ENCODE results near the gene G6PC3.
A peak's percentile ranks its signal among the peaks of the same experiment; 100 is the strongest.
"Not testable (repeated sequence)": the region's sequence is repeated elsewhere in the genome, so short reads cannot be mapped to it uniquely, and the experiment has no call there.

The G6PC3 gene

DNA sequence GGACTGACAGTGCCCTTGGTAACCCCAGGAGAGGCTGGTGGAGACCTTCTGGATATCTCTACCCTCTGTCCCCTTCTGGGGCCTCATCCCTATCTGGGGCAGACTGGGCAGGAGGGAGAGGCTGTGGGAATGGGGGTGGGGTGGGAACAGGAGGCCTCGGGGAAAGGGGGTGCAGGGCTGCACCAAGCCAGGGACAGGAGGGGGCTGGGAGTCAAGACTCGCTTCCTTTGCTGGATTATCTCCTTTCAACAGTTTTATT is 24.8 kb downstream of the G6PC3 start:
- DNase-seq (ENCODE audit: low read depth, low spot score) = no peak
- no peak overlapping the region for H3K4me3 ChIP-seq (ENCODE audit: low read depth, low read length)
- in situ Hi-C loops (cut with HindIII; ENCODE audit: low sequenced_read_pairs) = no loop called here
- TF ChIP-seq, protein P1, sequence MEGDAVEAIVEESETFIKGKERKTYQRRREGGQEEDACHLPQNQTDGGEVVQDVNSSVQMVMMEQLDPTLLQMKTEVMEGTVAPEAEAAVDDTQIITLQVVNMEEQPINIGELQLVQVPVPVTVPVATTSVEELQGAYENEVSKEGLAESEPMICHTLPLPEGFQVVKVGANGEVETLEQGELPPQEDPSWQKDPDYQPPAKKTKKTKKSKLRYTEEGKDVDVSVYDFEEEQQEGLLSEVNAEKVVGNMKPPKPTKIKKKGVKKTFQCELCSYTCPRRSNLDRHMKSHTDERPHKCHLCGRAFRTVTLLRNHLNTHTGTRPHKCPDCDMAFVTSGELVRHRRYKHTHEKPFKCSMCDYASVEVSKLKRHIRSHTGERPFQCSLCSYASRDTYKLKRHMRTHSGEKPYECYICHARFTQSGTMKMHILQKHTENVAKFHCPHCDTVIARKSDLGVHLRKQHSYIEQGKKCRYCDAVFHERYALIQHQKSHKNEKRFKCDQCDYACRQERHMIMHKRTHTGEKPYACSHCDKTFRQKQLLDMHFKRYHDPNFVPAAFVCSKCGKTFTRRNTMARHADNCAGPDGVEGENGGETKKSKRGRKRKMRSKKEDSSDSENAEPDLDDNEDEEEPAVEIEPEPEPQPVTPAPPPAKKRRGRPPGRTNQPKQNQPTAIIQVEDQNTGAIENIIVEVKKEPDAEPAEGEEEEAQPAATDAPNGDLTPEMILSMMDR (IDR thresholded peaks at IDR 0.05; ENCODE audit: low read depth, low read length) = no peak

DNA sequence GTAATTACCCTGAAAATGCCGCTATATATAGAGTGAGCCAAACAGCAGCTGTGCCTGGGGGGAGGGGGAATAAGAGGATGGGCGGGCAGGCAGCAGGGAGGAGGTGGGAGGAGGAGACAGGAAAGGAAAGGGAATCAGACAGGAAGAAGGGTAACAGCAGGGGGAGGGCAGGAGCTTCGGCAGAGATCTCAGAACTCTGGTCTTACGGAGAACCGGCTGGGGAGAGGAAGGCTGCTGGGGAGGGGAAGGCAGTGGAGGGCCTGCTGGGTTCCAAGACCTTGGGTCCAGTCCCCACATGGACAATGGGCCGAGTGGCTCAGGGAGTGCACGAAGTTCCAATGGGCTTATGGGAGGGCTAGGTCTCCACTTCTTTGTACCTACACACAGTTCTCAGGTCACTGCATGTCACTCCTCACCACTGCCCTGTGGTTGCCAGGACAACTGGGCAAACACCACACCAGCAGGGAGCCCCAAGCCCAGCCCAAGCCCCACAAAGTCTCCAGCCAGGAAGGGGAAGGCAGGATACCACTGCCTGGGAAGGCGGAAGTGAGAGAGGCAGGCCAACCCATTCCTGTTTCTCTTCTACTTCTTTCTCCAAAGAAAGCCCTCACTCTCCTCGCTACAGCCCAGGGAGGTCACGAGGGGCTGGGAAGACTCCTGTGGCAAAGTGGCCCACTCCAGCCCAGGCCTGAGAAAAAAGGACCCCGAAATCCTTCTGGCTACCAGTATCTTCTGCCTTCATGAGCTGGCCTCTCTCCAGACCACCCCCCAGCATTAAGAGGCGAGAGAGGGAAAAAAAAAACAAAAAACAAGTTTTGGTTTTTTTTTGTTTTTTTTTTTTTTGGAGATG is 25.3 kb downstream of the G6PC3 start:
- peak; percentile 95 for DNase-seq (ENCODE audit: low read depth, low spot score)
- TF ChIP-seq, protein P1 (IDR thresholded peaks at IDR 0.05; ENCODE audit: low read depth, low read length) = peak; percentile 24
- H3K4me3 ChIP-seq (ENCODE audit: low read depth, low read length) = peak overlapping the region; percentile 31
- in situ Hi-C loops (cut with HindIII; ENCODE audit: low sequenced_read_pairs) = no loop called here

DNA sequence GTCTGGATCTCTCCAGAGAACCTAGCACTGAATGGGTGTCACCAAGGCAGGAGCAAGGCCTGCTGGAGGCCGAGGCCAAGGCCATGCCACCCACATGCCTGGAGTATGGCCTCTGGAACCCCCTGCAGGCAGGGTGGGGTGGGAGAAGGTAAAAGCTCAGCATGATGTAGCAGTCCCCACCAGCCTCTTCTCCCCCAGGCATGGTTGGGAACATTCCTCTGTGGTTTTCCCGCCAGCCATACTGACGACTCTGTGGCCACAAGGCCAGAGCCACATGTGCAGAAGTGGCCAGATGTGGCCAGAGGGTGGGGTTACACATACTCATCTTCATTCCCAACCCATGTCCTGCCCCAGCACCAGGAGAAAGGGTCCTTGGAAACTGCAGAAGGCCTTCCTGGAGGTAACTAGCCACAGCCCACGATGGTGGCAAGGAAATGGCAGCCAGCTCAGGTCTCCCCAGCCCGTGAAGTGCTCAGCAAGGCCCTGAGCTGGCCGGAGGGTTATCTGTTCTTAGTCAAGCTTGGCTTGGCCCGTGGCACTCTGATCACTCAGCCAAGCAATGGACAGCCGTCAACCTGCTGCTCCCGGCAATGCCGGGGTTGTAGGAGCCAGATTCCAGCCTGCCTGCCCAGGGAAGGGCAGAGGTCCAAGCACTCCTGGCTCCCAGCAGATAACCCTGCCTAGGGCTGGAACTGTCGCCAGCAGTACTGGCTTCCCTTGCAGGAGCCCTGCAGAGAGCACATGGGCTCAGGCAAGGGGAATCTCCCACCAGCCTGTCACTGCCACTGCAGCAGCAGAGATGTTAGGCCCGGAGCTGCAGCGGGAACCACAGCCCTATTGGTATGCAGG is 26.8 kb downstream of the G6PC3 start:
- in situ Hi-C loops (cut with HindIII; ENCODE audit: low sequenced_read_pairs) = no loop called here
- TF ChIP-seq, protein P1 (IDR thresholded peaks at IDR 0.05; ENCODE audit: low read depth, low read length) = no peak
- no peak overlapping the region for H3K4me3 ChIP-seq (ENCODE audit: low read depth, low read length)
- DNase-seq (ENCODE audit: low read depth, low spot score) = peak; percentile 75

DNA sequence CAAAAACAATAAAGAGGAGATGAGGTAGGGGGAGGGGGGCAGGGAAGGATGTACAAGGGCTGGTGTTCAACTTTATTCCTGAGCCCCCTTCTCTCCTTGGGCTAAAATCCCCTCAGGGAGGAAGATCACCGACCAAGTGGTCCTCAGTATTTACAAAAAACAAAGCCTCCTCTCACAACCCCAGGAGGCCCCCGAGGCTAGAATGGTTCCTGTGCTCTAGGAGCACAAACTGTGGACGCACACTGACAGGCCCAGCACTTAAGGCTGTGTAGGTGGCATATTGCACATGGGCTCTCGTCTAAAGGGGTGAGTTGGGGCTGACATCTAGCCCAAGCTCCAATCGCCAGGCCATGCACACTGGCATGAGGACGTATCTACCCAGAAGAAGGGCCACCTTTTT is 31.3 kb downstream of the G6PC3 start:
- H3K4me3 ChIP-seq (ENCODE audit: low read depth, low read length); in situ Hi-C loops (cut with HindIII; ENCODE audit: low sequenced_read_pairs); DNase-seq (ENCODE audit: low read depth, low spot score): not testable (repeated sequence)

DNA sequence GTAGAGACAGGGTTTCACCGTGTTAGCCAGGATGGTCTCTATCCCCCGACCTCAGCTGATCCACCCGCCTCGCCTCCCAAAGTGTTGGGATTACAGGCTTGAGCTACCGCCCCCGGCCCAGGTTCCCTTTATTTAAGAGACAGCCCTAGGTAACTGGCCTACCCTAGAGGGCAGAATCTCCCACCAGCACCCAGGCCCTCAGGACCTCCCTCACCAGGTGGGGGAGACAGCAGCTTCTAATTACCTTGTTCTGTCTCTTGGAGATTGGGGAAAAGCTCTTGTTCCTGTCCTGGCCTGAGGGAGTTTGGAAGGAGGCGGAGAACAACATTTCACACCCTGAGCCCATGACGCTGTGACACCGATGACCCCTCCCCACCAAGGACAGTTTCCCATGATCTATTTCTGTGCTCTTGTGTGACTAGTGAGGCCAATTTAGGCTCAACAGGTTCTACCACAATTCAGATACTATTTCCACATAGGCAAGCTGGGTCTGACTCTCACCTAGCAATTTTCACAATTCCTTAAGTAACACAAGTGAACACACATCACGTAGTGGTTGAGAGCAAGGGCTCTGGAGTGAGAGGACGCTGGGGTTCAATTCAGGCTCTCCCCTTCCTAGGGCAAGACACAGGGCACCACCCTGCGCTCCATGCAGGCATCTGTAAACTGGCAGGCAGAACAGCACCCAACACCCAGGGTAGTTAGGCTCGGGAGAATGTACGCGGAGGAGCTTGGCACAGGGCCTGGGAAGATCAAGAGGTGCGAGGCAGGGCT is 32.5 kb downstream of the G6PC3 start:
- DNase-seq (ENCODE audit: low read depth, low spot score) = no peak
- in situ Hi-C loops (cut with HindIII; ENCODE audit: low sequenced_read_pairs) = no loop called here
- TF ChIP-seq, protein P1 (IDR thresholded peaks at IDR 0.05; ENCODE audit: low read depth, low read length) = no peak
- no peak overlapping the region for H3K4me3 ChIP-seq (ENCODE audit: low read depth, low read length)

DNA sequence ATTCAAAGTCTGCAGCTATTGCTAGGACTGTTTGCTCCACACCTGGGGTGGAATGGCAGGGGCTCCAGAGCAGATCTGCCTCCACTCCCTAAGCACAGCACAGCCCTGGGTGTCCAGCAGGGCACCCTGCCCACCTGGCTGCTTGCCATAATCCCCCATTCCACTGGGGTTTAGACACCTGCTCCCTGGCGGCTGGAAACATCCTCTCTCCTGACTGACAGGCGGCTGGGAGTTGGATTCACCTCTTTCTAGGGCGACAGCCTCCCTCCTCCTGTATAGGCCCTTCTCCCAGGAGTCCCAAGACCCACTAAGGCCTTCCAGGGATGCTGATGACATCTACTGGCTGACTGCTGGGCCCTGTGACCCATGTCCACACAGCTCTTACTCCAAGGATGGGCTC is 34.9 kb downstream of the G6PC3 start:
- in situ Hi-C loops (cut with HindIII; ENCODE audit: low sequenced_read_pairs) = no loop called here
- no peak overlapping the region for H3K4me3 ChIP-seq (ENCODE audit: low read depth, low read length)
- no peak for DNase-seq (ENCODE audit: low read depth, low spot score)
- TF ChIP-seq, protein P1 (IDR thresholded peaks at IDR 0.05; ENCODE audit: low read depth, low read length) = no peak

All from astrocyte of the spinal cord (primary cell).